Measurements from ENCODE around the gene NCKAP1. TPM values are rescaled to one million over a fixed set of nuclear protein-coding genes. Genes with fewer than 3 reads are reported as not detected.

The NCKAP1 gene
- total RNA-seq, 1 experiment from 2014 or later = 124 TPM

DNA sequence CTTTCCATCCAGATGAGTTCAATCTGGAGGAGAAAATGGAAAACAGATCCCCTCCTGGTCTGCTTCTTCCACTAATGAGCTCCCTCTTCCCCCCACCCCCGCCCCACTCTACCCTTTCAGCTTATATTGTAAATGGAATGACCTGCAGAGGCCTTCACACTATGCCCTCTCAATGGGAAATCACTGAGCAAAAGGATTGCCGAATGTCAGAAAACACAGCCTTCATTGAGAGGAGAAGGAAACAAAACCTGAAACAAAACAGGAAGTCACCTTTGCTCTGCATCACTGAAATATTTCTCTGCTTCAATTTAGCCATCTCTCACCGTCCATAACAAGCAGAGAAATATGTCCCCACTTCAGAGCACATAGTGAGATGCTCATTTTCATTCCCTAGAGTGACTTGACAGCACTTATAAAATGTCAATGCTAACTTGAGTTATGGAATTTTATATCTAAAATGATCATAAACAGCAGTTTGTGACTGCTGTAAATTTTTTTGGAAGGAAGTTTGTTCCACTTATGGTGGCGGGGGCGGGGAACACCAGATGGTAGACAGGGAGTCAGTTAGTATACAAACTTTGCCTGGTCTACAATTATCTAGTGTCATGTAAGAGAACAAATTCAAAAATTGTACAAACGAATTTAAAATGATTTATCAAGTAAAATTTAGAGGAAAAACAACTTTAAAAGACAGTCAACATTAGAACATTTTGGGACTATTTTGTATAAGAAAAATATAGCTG lies 170.0 kb downstream of the NCKAP1 start:
- no peak for DNase-seq (ENCODE audit: low read depth)

GRCh38 chr2:182867426-182868053 lies 170.7 kb downstream of the NCKAP1 start:
- no peak for DNase-seq (ENCODE audit: low read depth)

DNA sequence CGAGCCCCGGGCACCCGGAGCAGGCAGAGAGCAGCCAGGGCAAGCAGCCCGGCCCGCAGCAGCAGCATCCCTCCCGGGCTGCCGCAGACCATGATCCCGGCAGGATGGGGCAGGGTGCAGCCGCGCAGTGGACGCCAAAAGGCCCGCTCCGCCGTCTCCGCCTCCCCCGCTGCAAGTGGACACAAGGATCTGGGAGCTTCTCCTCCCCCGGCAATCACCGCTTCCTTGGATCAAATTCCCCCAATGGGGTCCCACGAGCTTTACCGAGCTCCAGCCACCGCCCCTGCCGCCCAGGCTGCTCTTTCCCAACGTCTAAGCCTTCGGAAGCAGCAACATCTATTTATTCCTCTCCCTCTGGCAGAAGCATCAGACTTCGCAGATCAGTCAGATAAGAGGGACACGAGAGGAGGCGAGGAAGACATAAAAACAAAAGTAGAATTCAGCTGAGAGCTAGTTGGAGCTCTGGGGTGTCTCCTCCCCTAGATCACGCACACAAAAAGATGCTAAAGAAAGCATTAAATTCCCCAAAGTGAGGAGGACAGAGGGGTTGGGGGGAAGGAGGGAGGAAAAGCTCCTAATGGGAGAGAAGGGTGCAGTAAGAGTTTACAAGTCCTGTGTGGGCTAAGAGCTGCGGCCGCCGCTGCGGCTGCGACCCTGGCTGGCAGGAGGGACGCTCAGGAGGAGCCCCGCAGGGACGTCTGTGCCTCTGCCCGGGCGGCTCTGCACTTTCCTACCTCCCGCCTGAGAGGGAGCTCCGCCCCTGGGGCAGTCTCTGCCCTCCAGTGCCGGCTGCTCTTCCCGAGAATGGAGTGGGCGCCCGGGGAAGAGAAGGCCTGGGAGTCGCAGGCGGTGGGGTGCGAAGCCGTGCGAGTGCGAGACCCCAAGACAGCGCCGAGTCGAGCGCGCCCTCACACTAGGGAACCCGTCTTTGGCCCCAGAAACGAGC lies 171.5 kb downstream of the NCKAP1 start, which contains the start of gene FRZB:
Gene FRZB, minus strand, starts transcription at position 177 of the 946 bp plus-strand sequence. Its CDS starts 85 bp downstream, at position 92.
- peak; percentile 52 for DNase-seq (ENCODE audit: low read depth)

GRCh38 chr2:182866095-182866460 lies 172.2 kb downstream of the NCKAP1 start:
- no peak for DNase-seq (ENCODE audit: low read depth)

DNA sequence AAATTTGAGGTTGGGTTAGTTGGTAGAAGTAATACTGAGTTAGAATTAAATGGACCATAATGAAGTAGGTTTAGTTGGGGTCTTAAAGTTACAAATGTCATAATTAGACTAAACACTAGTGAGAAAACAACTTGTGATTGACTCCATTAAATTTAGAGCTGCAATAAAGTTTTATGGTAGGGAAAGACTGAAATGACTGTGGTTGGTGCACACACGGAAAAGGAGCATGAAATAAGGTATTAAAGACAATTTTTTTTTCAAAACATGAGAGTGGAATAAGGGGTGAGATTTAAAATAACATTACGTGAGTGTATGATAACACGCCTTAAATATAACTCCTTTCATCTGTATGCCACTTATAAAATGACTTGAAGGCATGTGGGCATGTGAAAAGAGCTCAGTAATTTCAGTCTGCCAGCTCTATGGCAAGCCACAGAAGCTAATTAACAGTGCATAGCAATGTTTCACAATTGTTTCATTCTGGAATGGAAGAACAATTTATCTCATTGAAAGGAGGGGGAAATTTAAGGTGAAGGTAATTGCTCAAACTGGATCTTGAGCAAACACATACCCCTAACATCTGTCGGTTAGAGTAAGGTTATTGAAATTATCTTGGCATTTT lies 173.2 kb downstream of the NCKAP1 start:
- no peak for DNase-seq (ENCODE audit: low read depth)

- DNase-seq (ENCODE audit: low read depth) = no peak
Measured at GRCh38 chr2:182863642-182864041, 174.6 kb downstream of the NCKAP1 start.

DNA sequence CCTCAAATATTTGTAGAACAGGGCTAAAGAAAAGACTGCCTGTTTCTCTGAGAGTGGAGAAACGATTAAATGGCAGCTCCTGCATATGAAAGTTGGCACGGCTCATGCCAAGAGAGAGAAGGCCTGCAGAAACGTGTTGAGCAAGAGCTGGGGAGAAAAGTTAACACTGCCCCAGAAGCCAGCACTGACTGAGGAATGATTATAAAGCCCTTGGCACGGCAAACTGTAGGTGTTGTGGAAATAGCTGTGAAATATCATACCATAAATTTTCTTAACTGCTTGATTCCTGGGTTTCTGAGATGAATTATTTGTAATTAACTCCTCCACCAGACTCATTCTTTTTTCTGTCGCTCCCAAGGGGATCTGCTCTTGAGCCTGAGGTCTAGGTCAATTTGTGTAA lies 176.2 kb downstream of the NCKAP1 start:
- DNase-seq (ENCODE audit: low read depth) = no peak

DNA sequence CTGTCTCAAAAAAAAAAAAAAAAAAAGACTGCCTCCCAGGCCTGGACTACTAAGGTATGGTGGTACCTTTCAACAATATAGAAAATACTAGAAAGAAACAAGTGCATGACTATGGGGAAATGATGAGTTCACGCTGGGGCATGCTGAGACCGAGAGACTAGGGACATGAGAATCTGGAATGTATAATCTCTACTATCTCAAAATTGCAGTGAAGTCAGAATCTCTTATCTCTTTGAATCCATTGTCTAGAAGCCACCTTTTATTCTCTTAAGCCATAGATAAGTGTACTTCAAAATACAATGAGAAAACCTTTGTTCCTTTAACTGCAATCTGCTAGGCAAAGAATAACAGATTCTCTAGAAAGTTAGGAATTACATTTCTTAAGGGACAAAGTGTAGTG lies 177.4 kb downstream of the NCKAP1 start:
- no peak for DNase-seq (ENCODE audit: low read depth)

Other genes with a start within 250 kb of the NCKAP1 start
- gene FRZB, start 171.8 kb downstream of the NCKAP1 start, total RNA-seq (2014; rRNA removed; shearing (Covaris generic)) = 0.10 and 0.71 TPM in 2 replicates
- gene DUSP19, start 40.3 kb upstream of the NCKAP1 start, total RNA-seq (2014; rRNA removed; shearing (Covaris generic)) = 0.98 and 2.4 TPM in 2 replicates
- gene NUP35, start 86.0 kb upstream of the NCKAP1 start, total RNA-seq (2014; rRNA removed; shearing (Covaris generic)) = 27.7 and 29.5 TPM in 2 replicates

Data from M059J (cell line).